SK-N-SH treated with all-trans-retinoic acid at 6 μM for 48 hours (cell line): ENCODE measurements around the gene KRT71.

Source experiments
- ATAC-seq: fragments of 200-7000 bp; cut with Tn5 transposase; 3 replicates; pipeline ENCODE4 v1.9.1; 2020; ENCODE audit warnings: mild to moderate bottlenecking, moderate library complexity
- ARNTL ChIP-seq: fragments of 450-650 bp; formaldehyde crosslinking; IDR thresholded peaks from 2 replicates; pipeline ENCODE4 v1.5.0; 2020; ENCODE audit warnings: low read depth, mild to moderate bottlenecking, moderate library complexity, borderline replicate concordance
- BACH2 ChIP-seq: fragments of 250-450 bp; sonication (Bioruptor Pico); IDR thresholded peaks from 2 replicates; pipeline ENCODE4 v1.9.0; 2021; ENCODE audit warnings: mild to moderate bottlenecking, borderline replicate concordance
- CSDC2 ChIP-seq: fragments of 250-450 bp; sonication (Bioruptor Pico); IDR thresholded peaks from 2 replicates; pipeline ENCODE4 v1.5.0; 2020; ENCODE audit warnings: mild to moderate bottlenecking, moderate library complexity
- ESRRG ChIP-seq: fragments of 250-450 bp; sonication (Bioruptor Pico); IDR thresholded peaks from 2 replicates; pipeline ENCODE4 v1.6.1; 2021; ENCODE audit warnings: mild to moderate bottlenecking
- GLIS3 ChIP-seq: fragments of 250-450 bp; sonication (Bioruptor Pico); IDR thresholded peaks from 2 replicates; pipeline ENCODE4 v1.5.0; 2020; ENCODE audit warnings: mild to moderate bottlenecking, moderate library complexity
- OSR1 ChIP-seq: fragments of 250-450 bp; sonication (Bioruptor Pico); IDR thresholded peaks from 2 replicates; pipeline ENCODE4 v1.8.0; 2022; ENCODE audit warnings: moderate library complexity, mild to moderate bottlenecking, inconsistent platforms
- PPARA ChIP-seq: fragments of 250-450 bp; sonication (Bioruptor Pico); IDR thresholded peaks from 2 replicates; pipeline ENCODE4 v1.5.0; 2020; ENCODE audit warnings: mild to moderate bottlenecking, borderline replicate concordance
- SNAI2 ChIP-seq: fragments of 250-450 bp; sonication (Bioruptor Pico); IDR thresholded peaks from 2 replicates; pipeline ENCODE4 v1.5.0; 2020; ENCODE audit warnings: mild to moderate bottlenecking, moderate library complexity
- TCF4 ChIP-seq: fragments of 250-450 bp; sonication (Bioruptor Pico); IDR thresholded peaks from 2 replicates; pipeline ENCODE4 v1.8.0; 2021; ENCODE audit warnings: mild to moderate bottlenecking, moderate library complexity, borderline replicate concordance
- ZC3H10 ChIP-seq: fragments of 250-450 bp; sonication (Bioruptor Pico); IDR thresholded peaks from 2 replicates; pipeline ENCODE4 v1.5.1; 2021; ENCODE audit warnings: mild to moderate bottlenecking, moderate library complexity
- ZFP3 ChIP-seq: fragments of 250-450 bp; sonication (Bioruptor Pico); IDR thresholded peaks from 2 replicates; pipeline ENCODE4 v1.5.0; 2020; ENCODE audit warnings: mild to moderate bottlenecking, moderate library complexity
- ZFP30 ChIP-seq: fragments of 450-650 bp; formaldehyde crosslinking; IDR thresholded peaks from 2 replicates; pipeline ENCODE4 v1.5.0; 2022; ENCODE audit warnings: mild to moderate bottlenecking, moderate library complexity
- ZNF565 ChIP-seq: fragments of 450-650 bp; formaldehyde crosslinking; conservative IDR thresholded peaks from 2 replicates; pipeline ENCODE4 v1.5.0; 2020; ENCODE audit warnings: low read depth, mild to moderate bottlenecking, moderate library complexity
- ZNF70 ChIP-seq: fragments of 450-650 bp; formaldehyde crosslinking; IDR thresholded peaks from 2 replicates; pipeline ENCODE4 v1.5.0; 2020; ENCODE audit warnings: mild to moderate bottlenecking, moderate library complexity
- ZNF8 ChIP-seq: fragments of 450-650 bp; formaldehyde crosslinking; IDR thresholded peaks from 2 replicates; pipeline ENCODE4 v1.5.0; 2020; ENCODE audit warnings: mild to moderate bottlenecking, moderate library complexity
- TF ChIP-seq, protein P1 (sequence below): fragments of 250-450 bp; sonication (Bioruptor Pico); IDR thresholded peaks from 2 replicates; pipeline ENCODE4 v1.8.0; 2020; ENCODE audit warnings: mild to moderate bottlenecking, moderate library complexity, borderline replicate concordance
- TF ChIP-seq, protein P2 (sequence below): fragments of 250-450 bp; sonication (Bioruptor Pico); IDR thresholded peaks from 2 replicates; pipeline ENCODE4 v1.5.1; 2020; ENCODE audit warnings: low read depth, mild to moderate bottlenecking, moderate library complexity
- TF ChIP-seq, protein P3 (sequence below): fragments of 250-450 bp; sonication (Bioruptor Pico); IDR thresholded peaks from 2 replicates; pipeline ENCODE4 v1.5.0; 2020; ENCODE audit warnings: mild to moderate bottlenecking, moderate library complexity
- TF ChIP-seq, protein P4 (sequence below): fragments of 250-450 bp; sonication (Bioruptor Pico); IDR thresholded peaks from 2 replicates; pipeline ENCODE4 v1.5.1; 2021; ENCODE audit warnings: mild to moderate bottlenecking, moderate library complexity
- TF ChIP-seq, protein P5 (sequence below): fragments of 250-450 bp; sonication (Bioruptor Pico); IDR thresholded peaks from 2 replicates; pipeline ENCODE4 v1.8.0; 2021; ENCODE audit warnings: low read depth, mild to moderate bottlenecking, moderate library complexity, borderline replicate concordance

KRT71 gene

DNA sequence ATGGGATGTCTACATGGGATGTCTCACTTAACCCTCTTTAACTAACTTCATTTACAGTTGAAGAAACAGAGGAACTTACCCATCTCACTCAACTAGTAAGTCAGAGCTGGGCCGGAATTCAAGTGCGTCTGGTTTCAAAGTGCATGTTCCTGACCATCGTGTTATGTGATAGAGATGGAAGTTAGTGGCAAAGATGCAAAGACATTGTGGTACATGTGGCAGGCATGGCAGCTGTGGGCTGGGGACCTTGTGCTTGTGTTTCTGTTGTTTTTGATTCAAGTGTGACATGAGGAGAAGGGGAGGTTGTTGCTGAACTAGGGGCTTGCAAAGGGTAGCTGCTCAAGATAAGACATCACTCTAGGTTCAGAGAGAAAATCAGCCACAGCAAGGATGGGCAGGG lies 23.0 kb upstream of the KRT71 start:
- TF ChIP-seq TCF4 (no peak), ARNTL (no peak), ZFP3 (no peak), ESRRG (CRISPR knock-in tag) (no peak), ZNF8 (CRISPR knock-in tag) (no peak), OSR1 (CRISPR knock-in tag) (no peak), BACH2 (CRISPR knock-in tag) (no peak)
- TF ChIP-seq, protein P1, sequence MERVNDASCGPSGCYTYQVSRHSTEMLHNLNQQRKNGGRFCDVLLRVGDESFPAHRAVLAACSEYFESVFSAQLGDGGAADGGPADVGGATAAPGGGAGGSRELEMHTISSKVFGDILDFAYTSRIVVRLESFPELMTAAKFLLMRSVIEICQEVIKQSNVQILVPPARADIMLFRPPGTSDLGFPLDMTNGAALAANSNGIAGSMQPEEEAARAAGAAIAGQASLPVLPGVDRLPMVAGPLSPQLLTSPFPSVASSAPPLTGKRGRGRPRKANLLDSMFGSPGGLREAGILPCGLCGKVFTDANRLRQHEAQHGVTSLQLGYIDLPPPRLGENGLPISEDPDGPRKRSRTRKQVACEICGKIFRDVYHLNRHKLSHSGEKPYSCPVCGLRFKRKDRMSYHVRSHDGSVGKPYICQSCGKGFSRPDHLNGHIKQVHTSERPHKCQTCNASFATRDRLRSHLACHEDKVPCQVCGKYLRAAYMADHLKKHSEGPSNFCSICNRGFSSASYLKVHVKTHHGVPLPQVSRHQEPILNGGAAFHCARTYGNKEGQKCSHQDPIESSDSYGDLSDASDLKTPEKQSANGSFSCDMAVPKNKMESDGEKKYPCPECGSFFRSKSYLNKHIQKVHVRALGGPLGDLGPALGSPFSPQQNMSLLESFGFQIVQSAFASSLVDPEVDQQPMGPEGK (CRISPR knock-in tag) = no peak
- TF ChIP-seq, protein P2, sequence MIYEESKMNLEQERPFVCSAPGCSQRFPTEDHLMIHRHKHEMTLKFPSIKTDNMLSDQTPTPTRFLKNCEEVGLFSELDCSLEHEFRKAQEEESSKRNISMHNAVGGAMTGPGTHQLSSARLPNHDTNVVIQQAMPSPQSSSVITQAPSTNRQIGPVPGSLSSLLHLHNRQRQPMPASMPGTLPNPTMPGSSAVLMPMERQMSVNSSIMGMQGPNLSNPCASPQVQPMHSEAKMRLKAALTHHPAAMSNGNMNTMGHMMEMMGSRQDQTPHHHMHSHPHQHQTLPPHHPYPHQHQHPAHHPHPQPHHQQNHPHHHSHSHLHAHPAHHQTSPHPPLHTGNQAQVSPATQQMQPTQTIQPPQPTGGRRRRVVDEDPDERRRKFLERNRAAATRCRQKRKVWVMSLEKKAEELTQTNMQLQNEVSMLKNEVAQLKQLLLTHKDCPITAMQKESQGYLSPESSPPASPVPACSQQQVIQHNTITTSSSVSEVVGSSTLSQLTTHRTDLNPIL = no peak
- TF ChIP-seq, protein P3, sequence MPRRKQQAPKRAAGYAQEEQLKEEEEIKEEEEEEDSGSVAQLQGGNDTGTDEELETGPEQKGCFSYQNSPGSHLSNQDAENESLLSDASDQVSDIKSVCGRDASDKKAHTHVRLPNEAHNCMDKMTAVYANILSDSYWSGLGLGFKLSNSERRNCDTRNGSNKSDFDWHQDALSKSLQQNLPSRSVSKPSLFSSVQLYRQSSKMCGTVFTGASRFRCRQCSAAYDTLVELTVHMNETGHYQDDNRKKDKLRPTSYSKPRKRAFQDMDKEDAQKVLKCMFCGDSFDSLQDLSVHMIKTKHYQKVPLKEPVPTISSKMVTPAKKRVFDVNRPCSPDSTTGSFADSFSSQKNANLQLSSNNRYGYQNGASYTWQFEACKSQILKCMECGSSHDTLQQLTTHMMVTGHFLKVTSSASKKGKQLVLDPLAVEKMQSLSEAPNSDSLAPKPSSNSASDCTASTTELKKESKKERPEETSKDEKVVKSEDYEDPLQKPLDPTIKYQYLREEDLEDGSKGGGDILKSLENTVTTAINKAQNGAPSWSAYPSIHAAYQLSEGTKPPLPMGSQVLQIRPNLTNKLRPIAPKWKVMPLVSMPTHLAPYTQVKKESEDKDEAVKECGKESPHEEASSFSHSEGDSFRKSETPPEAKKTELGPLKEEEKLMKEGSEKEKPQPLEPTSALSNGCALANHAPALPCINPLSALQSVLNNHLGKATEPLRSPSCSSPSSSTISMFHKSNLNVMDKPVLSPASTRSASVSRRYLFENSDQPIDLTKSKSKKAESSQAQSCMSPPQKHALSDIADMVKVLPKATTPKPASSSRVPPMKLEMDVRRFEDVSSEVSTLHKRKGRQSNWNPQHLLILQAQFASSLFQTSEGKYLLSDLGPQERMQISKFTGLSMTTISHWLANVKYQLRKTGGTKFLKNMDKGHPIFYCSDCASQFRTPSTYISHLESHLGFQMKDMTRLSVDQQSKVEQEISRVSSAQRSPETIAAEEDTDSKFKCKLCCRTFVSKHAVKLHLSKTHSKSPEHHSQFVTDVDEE (CRISPR knock-in tag) = no peak
- no peak for ATAC-seq

DNA sequence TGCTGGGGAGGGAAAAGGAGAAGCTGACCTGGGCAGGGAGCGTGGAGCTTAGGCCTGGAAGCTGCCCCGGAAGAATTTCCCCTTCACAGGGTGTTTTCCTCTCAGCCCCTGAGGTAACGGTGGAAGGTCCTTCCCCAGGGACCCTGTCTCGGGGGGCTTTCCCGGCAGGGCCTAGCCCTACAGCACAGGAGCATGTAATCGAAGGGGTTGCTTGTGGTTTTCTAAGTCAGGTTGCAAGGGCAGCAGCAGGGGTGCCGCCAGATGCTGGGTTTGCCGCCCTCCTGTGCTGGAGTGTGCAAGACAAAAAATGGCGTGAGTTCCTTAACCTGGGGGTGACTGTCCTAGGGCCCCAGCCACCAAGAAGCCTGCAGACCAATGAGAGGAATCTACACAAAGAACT lies 22.3 kb upstream of the KRT71 start:
- TF ChIP-seq, protein P2 = no peak
- TF ChIP-seq ZFP30 (CRISPR knock-in tag) (no peak), ESRRG (CRISPR knock-in tag) (no peak), OSR1 (CRISPR knock-in tag) (no peak), ARNTL (no peak), TCF4 (no peak), PPARA (CRISPR knock-in tag) (no peak), GLIS3 (CRISPR knock-in tag) (no peak), CSDC2 (CRISPR knock-in tag) (no peak), ZC3H10 (CRISPR knock-in tag) (no peak)
- TF ChIP-seq, protein P4, sequence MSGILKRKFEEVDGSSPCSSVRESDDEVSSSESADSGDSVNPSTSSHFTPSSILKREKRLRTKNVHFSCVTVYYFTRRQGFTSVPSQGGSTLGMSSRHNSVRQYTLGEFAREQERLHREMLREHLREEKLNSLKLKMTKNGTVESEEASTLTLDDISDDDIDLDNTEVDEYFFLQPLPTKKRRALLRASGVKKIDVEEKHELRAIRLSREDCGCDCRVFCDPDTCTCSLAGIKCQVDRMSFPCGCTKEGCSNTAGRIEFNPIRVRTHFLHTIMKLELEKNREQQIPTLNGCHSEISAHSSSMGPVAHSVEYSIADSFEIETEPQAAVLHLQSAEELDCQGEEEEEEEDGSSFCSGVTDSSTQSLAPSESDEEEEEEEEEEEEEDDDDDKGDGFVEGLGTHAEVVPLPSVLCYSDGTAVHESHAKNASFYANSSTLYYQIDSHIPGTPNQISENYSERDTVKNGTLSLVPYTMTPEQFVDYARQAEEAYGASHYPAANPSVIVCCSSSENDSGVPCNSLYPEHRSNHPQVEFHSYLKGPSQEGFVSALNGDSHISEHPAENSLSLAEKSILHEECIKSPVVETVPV (CRISPR knock-in tag) = no peak
- no peak for ATAC-seq

DNA sequence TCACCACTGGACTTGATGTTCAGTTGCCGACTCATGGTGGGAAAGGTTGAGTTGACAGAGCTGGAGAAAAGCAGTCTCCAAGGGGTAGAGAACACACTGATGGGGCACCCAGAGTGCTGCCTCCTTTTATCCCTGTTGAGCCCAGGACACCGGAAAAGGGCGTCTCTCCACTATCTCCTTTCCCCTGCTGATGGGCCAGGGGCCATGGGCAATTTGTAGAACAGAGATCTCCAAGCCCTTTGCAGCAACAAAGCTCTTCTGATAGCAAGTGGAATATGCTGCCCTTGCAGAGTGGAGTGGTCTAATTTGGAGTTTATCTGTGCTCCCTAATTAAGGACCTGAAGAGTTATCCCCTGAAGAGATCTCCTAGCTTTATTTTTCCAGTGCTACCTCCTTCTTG lies 20.8 kb upstream of the KRT71 start, which contains the start of gene KRT74:
KRT74 (minus strand) TSS at position 101 of the 400 bp plus-strand sequence; CDS start at position 35, 66 bp downstream.
- TF ChIP-seq ZFP3 = no peak
- TF ChIP-seq, protein P1 (CRISPR knock-in tag) = no peak
- TF ChIP-seq ZNF70 (CRISPR knock-in tag) = no peak
- TF ChIP-seq ZNF565 (CRISPR knock-in tag) = no peak
- no peak for TF ChIP-seq SNAI2 (CRISPR knock-in tag)
- TF ChIP-seq GLIS3 (CRISPR knock-in tag) = no peak
- no peak for TF ChIP-seq OSR1 (CRISPR knock-in tag)
- TF ChIP-seq ZNF8 (CRISPR knock-in tag) = no peak
- TF ChIP-seq, protein P5, sequence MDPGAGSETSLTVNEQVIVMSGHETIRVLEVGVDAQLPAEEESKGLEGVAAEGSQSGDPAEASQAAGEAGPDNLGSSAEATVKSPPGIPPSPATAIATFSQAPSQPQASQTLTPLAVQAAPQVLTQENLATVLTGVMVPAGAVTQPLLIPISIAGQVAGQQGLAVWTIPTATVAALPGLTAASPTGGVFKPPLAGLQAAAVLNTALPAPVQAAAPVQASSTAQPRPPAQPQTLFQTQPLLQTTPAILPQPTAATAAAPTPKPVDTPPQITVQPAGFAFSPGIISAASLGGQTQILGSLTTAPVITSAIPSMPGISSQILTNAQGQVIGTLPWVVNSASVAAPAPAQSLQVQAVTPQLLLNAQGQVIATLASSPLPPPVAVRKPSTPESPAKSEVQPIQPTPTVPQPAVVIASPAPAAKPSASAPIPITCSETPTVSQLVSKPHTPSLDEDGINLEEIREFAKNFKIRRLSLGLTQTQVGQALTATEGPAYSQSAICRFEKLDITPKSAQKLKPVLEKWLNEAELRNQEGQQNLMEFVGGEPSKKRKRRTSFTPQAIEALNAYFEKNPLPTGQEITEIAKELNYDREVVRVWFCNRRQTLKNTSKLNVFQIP (CRISPR knock-in tag) = no peak
- TF ChIP-seq BACH2 (CRISPR knock-in tag) = no peak
- TF ChIP-seq ARNTL = no peak
- TF ChIP-seq, protein P2 = no peak
- TF ChIP-seq CSDC2 (CRISPR knock-in tag) = no peak
- no peak for TF ChIP-seq ZC3H10 (CRISPR knock-in tag)
- ATAC-seq = no peak
